ENCODE results near the gene GNB1L.

GNB1L gene

GRCh38 chr22:19851291-19852176 is 3.1 kb downstream of the GNB1L start:
- TF ChIP-seq, protein P1, sequence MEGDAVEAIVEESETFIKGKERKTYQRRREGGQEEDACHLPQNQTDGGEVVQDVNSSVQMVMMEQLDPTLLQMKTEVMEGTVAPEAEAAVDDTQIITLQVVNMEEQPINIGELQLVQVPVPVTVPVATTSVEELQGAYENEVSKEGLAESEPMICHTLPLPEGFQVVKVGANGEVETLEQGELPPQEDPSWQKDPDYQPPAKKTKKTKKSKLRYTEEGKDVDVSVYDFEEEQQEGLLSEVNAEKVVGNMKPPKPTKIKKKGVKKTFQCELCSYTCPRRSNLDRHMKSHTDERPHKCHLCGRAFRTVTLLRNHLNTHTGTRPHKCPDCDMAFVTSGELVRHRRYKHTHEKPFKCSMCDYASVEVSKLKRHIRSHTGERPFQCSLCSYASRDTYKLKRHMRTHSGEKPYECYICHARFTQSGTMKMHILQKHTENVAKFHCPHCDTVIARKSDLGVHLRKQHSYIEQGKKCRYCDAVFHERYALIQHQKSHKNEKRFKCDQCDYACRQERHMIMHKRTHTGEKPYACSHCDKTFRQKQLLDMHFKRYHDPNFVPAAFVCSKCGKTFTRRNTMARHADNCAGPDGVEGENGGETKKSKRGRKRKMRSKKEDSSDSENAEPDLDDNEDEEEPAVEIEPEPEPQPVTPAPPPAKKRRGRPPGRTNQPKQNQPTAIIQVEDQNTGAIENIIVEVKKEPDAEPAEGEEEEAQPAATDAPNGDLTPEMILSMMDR (IDR thresholded peaks at IDR 0.05; ENCODE audit: low read depth, low read length): no peak
- DNase-seq (ENCODE audit: low read depth in 2 of 2): no peak
- no peak overlapping the region for H3K4me3 ChIP-seq (replicated peaks in 1 of 2; ENCODE audit: low read depth in 2 of 2, low read length in 2 of 2)

DNA sequence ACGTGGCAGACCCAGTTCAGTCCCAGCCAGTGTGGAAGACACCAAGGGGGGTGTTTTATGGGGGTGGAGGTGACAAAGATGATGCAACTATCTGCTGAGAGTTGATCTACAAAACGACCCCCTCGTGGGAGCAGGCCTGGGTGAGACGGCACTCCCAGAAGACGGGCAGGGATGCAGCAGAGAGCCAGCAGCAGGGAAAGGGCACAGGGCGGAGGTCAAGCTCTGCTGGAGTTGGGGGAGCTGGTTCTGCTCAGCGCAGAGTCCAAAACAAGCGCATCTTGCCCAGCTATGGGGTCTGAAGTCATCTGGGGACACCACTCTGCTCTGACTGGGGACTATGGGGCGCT is 3.9 kb downstream of the GNB1L start:
- TF ChIP-seq, protein P1 (IDR thresholded peaks at IDR 0.05; ENCODE audit: low read depth, low read length): no peak
- no peak for DNase-seq (ENCODE audit: low read depth in 2 of 2)
- H3K4me3 ChIP-seq (replicated peaks in 1 of 2; ENCODE audit: low read depth in 2 of 2, low read length in 2 of 2): no peak overlapping the region

GRCh38 chr22:19849835-19850762 is 4.6 kb downstream of the GNB1L start:
- DNase-seq (ENCODE audit: low read depth in 2 of 2): no peak
- no peak overlapping the region for H3K4me3 ChIP-seq (replicated peaks in 1 of 2; ENCODE audit: low read depth in 2 of 2, low read length in 2 of 2)
- TF ChIP-seq, protein P1 (IDR thresholded peaks at IDR 0.05; ENCODE audit: low read depth, low read length): no peak

GRCh38 chr22:19848298-19849224 is 6.1 kb downstream of the GNB1L start:
- DNase-seq (ENCODE audit: low read depth in 2 of 2): peak in 1 of 2 donors; percentile 44
- no peak overlapping the region for H3K4me3 ChIP-seq (replicated peaks in 1 of 2; ENCODE audit: low read depth in 2 of 2, low read length in 2 of 2)
- TF ChIP-seq, protein P1 (IDR thresholded peaks at IDR 0.05; ENCODE audit: low read depth, low read length): no peak

DNA sequence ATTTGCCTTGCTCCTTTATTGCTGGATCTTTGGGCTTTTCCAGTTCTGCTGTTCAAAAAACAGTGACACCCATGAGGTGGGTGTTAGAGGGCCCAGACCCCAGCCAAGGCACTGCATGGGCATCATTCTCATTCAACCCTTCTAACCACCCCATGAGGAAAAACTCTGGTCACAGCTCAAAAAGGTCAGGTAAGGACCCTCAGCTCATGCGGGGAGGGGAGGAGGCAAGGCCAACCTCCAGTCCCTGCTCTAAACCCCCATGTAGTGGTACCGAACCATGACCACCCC is 7.4 kb downstream of the GNB1L start:
- DNase-seq (ENCODE audit: low read depth in 2 of 2): no peak
- TF ChIP-seq, protein P1 (IDR thresholded peaks at IDR 0.05; ENCODE audit: low read depth, low read length): no peak
- no peak overlapping the region for H3K4me3 ChIP-seq (replicated peaks in 1 of 2; ENCODE audit: low read depth in 2 of 2, low read length in 2 of 2)

DNA sequence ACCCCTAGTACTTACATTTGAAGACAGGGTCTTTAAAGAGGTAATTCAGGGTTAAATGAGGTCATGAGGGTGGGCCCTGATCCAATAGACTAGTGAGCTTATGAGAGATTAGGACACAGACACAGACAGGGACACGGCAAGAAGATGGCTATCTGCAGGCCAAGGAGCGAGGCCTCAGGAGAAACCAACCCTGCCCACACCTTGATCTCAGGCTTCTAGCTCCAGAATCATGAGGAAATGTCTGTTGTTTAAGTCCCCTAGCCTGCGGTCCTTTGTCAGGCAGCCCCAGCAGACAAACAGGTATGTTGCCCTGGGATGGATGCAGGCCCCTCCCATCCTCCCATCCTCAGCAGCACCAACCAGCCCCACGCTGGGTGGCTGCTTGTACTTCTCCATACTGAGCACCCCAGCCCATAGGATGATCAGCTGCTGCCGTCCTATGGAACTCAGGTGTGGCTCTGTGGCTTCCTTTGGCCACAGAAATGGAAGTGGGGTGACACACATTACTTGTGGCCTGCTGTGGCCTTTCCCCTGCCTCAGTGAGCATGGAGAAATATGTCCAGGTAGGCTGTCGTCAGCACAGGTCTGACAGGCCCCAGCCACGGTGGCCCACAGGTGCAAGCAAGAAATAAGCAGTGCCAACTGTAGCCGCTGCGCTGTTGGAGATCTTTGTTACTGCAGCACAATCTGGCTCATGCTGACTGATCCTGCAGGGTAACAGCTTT is 7.9 kb downstream of the GNB1L start:
- TF ChIP-seq, protein P1 (IDR thresholded peaks at IDR 0.05; ENCODE audit: low read depth, low read length): no peak
- no peak for DNase-seq (ENCODE audit: low read depth in 2 of 2)

More for the DNA sequence above, 7.9 kb downstream of the GNB1L start:
- no peak overlapping the region for H3K4me3 ChIP-seq (replicated peaks in 1 of 2; ENCODE audit: low read depth in 2 of 2, low read length in 2 of 2)

Data from cardiac fibroblast (primary cell).